Measurements from ENCODE around the gene SIX4. TPM values are rescaled to one million over a fixed set of nuclear protein-coding genes. Genes with fewer than 3 reads are reported as not detected.

The SIX4 gene
- total and polyA plus RNA-seq, 7 donors = 0.85 to 44.8 (median 26.1) TPM

- peak; percentile 49 to 81 for DNase-seq
- TF ChIP-seq CTCF (IDR thresholded peaks at IDR 0.05) = no peak
These were observed 840 bp downstream of the SIX4 start for GRCh38 chr14:60723116-60723906.

DNA sequence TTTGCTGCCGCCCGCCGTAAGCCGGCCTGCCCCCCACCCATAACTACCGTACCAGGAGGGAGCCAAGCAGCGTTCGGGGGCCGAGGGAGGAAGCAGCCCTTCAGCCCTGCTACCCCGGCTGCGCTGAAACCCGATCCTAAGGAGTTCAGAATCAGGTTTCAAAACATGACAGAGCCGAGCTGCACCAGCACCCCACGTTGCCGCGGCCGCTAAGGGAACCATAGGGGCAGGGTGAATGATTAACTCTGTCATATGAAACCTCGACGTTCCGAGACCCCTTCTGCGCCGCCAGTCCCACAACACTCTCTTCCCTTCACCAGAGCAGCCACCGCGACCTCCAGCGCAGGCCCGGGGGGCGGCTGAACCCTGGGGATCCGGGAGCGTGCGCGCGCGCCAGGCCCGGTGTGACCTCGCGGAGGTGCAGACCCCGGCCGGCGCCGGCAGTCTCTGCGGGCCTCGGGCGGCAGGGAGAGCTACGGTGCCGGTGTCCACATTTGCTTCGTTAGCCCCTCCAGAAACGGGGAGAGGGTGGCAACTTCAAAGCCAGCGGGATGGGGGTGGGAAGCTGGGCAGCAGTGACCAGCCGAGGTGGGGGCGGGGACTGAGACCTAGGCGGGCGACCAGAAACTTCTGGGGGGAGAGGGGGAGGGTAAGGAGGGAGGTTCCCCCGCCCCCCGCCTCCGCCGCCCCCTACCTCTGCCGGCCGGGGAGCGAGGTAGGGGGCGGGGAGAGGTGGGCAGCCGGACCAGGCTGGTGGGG lies 1.6 kb downstream of the SIX4 start:
- Histone ChIP-seq H3K4me3 (peak overlapping the region; percentile 96), H3K36me3 (ENCODE audit: insufficient read depth in 1 of 2, low read depth in 1 of 2) (peaks cover 0 to 30% of the 10 kb centered on the region in 2 donors), H3K27ac (peak overlapping the region; percentile 97), H3K4me1 (peaks cover 30% of the 10 kb centered on the region), H3K9me3 (no peaks in the 10 kb centered on the region), H3K27me3 (ENCODE audit: insufficient read depth in 3 of 3, low read length in 2 of 3) (no peaks in the 10 kb centered on the region)
- peak; percentile 40 to 69 for DNase-seq
- ATAC-seq = peak; percentile 29 to 44 (median 34)
- 0 to 2% (median 1%) methylated on average over 41 to 60 of the region's 60 CpGs for WGBS, 3 donors
- TF ChIP-seq CTCF (IDR thresholded peaks at IDR 0.05) = no peak
- intact Hi-C loops (cut with DNase I) = loop anchor here (5.0 to 10.0 kb wide), 6 partner anchors 65 to 532 kb away; no protein-coding TSS in a partner anchor

More at GRCh38 chr14:60723116-60723906, 840 bp downstream of the SIX4 start:
- Histone ChIP-seq H3K4me1 (peaks cover 24% of the 10 kb centered on the region), H3K27ac (peak overlapping the region; percentile 97), H3K4me3 (peak overlapping the region; percentile 96), H3K27me3 (ENCODE audit: insufficient read depth in 3 of 3, low read length in 2 of 3) (no peaks in the 10 kb centered on the region), H3K9me3 (no peaks in the 10 kb centered on the region), H3K36me3 (ENCODE audit: insufficient read depth in 1 of 2, low read depth in 1 of 2) (peaks cover 0 to 22% of the 10 kb centered on the region in 2 donors)
- peak; percentile 37 to 57 (median 46) for ATAC-seq
- intact Hi-C loops (cut with DNase I) = loop anchor here (5.0 to 10.0 kb wide), 6 partner anchors 66 to 531 kb away; no protein-coding TSS in a partner anchor
- 0 to 1% (median 0%) methylated on average over 54 to 78 of the region's 78 CpGs for WGBS, 3 donors

- Histone ChIP-seq H3K27me3 (ENCODE audit: insufficient read depth in 3 of 3, low read length in 2 of 3) (no peaks in the 10 kb centered on the region), H3K4me3 (peak overlapping the region; percentile 96), H3K4me1 (peaks cover 30% of the 10 kb centered on the region), H3K9me3 (no peaks in the 10 kb centered on the region), H3K27ac (peak overlapping the region; percentile 97), H3K36me3 (ENCODE audit: insufficient read depth in 1 of 2, low read depth in 1 of 2) (peaks cover 0 to 35% of the 10 kb centered on the region in 2 donors)
- no peak for ATAC-seq
- no peak for DNase-seq
- intact Hi-C loops (cut with DNase I) = loop anchor here (5.0 to 10.0 kb wide), 6 partner anchors 65 to 533 kb away; no protein-coding TSS in a partner anchor
- WGBS, 3 donors = 0 to 2% (median 1%) methylated on average over 11 of the region's 11 CpGs
- no peak for TF ChIP-seq CTCF (IDR thresholded peaks at IDR 0.05)
These were observed 2.1 kb downstream of the SIX4 start for GRCh38 chr14:60722107-60722356.

- Histone ChIP-seq H3K4me3 (peak overlapping the region; percentile 96), H3K36me3 (ENCODE audit: insufficient read depth in 1 of 2, low read depth in 1 of 2) (peaks cover 0 to 38% of the 10 kb centered on the region in 2 donors), H3K27ac (peak overlapping the region; percentile 97), H3K27me3 (ENCODE audit: insufficient read depth in 3 of 3, low read length in 2 of 3) (no peaks in the 10 kb centered on the region), H3K9me3 (no peaks in the 10 kb centered on the region), H3K4me1 (peaks cover 30% of the 10 kb centered on the region)
- intact Hi-C loops (cut with DNase I) = loop anchor here (2.0 to 10.0 kb wide), 7 partner anchors 64 to 533 kb away; no protein-coding TSS in a partner anchor
- TF ChIP-seq CTCF (IDR thresholded peaks at IDR 0.05) = peak; percentile 47
- DNase-seq = peak; percentile 67 to 87
- WGBS, 3 donors = 1 to 2% (median 2%) methylated on average over 52 to 70 of the region's 70 CpGs
- peak; percentile 61 to 72 (median 70) for ATAC-seq
These were observed 2.6 kb downstream of the SIX4 start for GRCh38 chr14:60721326-60722106.

Measured in psoas muscle (tissue), 8 donors.